GM12878 (cell line): ENCODE results near the gene GRM7.

Experiments
- ESRRA ChIP-seq: IDR thresholded peaks from 2 replicates; pipeline ENCODE4 v1.6.1; 2012; ENCODE audit warnings: mild to moderate bottlenecking, low read length, improper control_type of control experiment
- GATAD2B ChIP-seq: fragments of 450-650 bp; conservative IDR thresholded peaks from 2 replicates; pipeline ENCODE4 v1.6.1; 2017; ENCODE audit warnings: low read depth, mild to moderate bottlenecking, moderate library complexity
- POLR2A ChIP-seq: IDR thresholded peaks from 2 replicates; pipeline ENCODE4 v1.6.1; 2011; ENCODE audit warnings: low read depth, mild to moderate bottlenecking, low read length
- POLR2AphosphoS5 ChIP-seq: IDR thresholded peaks from 2 replicates; pipeline ENCODE4 v1.6.1; 2011; ENCODE audit warnings: mild to moderate bottlenecking, low read length, inconsistent platforms
- SMAD1 ChIP-seq: fragments of 450-650 bp; IDR thresholded peaks from 2 replicates; pipeline ENCODE4 v1.6.1; 2018; ENCODE audit warnings: mild to moderate bottlenecking, low read depth; ENCODE audit not compliant: partially characterized antibody
- TF ChIP-seq, protein P1 (sequence below): IDR thresholded peaks from 2 replicates; pipeline ENCODE4 v1.6.1; 2012; ENCODE audit warnings: low read depth, low read length, improper control_type of control experiment
- TF ChIP-seq, protein P2 (sequence below): IDR thresholded peaks from 2 replicates; pipeline ENCODE4 v1.6.1; 2011; ENCODE audit warnings: low read depth, low read length, improper control_type of control experiment, borderline replicate concordance
- TF ChIP-seq, protein P3 (sequence below), 3 experiments: IDR thresholded peaks in 2 of 3; conservative IDR thresholded peaks in 1 of 3; 2 replicates each; pipeline ENCODE4 v1.5.1; 2011; ENCODE audit warnings: low read depth in 3 of 3, low read length in 3 of 3, mild to moderate bottlenecking in 3 of 3, control low read depth in 2 of 3, moderate library complexity in 2 of 3, inconsistent platforms in 1 of 3, mixed read lengths in 1 of 3; ENCODE audit not compliant: control insufficient read depth in 2 of 3, insufficient read depth in 1 of 3; ENCODE audit errors: extremely low read depth in 1 of 3
- TF ChIP-seq, protein P4 (sequence below): IDR thresholded peaks from 2 replicates; pipeline ENCODE4 v1.6.1; 2012; ENCODE audit warnings: mild to moderate bottlenecking, low read depth, low read length

- TF ChIP-seq, protein P1, sequence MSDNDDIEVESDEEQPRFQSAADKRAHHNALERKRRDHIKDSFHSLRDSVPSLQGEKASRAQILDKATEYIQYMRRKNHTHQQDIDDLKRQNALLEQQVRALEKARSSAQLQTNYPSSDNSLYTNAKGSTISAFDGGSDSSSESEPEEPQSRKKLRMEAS = no peak
- TF ChIP-seq POLR2AphosphoS5 (no peak), SMAD1 (no peak), GATAD2B (no peak), ESRRA (no peak), POLR2A (no peak)
- TF ChIP-seq, protein P2, sequence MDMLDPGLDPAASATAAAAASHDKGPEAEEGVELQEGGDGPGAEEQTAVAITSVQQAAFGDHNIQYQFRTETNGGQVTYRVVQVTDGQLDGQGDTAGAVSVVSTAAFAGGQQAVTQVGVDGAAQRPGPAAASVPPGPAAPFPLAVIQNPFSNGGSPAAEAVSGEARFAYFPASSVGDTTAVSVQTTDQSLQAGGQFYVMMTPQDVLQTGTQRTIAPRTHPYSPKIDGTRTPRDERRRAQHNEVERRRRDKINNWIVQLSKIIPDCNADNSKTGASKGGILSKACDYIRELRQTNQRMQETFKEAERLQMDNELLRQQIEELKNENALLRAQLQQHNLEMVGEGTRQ = no peak
- TF ChIP-seq, protein P3, sequence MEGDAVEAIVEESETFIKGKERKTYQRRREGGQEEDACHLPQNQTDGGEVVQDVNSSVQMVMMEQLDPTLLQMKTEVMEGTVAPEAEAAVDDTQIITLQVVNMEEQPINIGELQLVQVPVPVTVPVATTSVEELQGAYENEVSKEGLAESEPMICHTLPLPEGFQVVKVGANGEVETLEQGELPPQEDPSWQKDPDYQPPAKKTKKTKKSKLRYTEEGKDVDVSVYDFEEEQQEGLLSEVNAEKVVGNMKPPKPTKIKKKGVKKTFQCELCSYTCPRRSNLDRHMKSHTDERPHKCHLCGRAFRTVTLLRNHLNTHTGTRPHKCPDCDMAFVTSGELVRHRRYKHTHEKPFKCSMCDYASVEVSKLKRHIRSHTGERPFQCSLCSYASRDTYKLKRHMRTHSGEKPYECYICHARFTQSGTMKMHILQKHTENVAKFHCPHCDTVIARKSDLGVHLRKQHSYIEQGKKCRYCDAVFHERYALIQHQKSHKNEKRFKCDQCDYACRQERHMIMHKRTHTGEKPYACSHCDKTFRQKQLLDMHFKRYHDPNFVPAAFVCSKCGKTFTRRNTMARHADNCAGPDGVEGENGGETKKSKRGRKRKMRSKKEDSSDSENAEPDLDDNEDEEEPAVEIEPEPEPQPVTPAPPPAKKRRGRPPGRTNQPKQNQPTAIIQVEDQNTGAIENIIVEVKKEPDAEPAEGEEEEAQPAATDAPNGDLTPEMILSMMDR (IDR thresholded peaks at IDR 0.05 in 2 of 3, conservative IDR thresholded peaks at IDR 0.05 in 1 of 3; ENCODE audit: control insufficient read depth in 2 of 3, extremely low read depth in 1 of 3, insufficient read depth in 1 of 3, low read depth in 3 of 3, low read length in 3 of 3) = no peak
- TF ChIP-seq, protein P4, sequence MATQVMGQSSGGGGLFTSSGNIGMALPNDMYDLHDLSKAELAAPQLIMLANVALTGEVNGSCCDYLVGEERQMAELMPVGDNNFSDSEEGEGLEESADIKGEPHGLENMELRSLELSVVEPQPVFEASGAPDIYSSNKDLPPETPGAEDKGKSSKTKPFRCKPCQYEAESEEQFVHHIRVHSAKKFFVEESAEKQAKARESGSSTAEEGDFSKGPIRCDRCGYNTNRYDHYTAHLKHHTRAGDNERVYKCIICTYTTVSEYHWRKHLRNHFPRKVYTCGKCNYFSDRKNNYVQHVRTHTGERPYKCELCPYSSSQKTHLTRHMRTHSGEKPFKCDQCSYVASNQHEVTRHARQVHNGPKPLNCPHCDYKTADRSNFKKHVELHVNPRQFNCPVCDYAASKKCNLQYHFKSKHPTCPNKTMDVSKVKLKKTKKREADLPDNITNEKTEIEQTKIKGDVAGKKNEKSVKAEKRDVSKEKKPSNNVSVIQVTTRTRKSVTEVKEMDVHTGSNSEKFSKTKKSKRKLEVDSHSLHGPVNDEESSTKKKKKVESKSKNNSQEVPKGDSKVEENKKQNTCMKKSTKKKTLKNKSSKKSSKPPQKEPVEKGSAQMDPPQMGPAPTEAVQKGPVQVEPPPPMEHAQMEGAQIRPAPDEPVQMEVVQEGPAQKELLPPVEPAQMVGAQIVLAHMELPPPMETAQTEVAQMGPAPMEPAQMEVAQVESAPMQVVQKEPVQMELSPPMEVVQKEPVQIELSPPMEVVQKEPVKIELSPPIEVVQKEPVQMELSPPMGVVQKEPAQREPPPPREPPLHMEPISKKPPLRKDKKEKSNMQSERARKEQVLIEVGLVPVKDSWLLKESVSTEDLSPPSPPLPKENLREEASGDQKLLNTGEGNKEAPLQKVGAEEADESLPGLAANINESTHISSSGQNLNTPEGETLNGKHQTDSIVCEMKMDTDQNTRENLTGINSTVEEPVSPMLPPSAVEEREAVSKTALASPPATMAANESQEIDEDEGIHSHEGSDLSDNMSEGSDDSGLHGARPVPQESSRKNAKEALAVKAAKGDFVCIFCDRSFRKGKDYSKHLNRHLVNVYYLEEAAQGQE = no peak
Observed at GRCh38 chr3:7263347-7264195, 402.7 kb downstream of the GRM7 start.
